ENCODE measurements around the gene TRPM6.

TRPM6 gene

GRCh38 chr9:74772121-74772520, 115.6 kb downstream of the TRPM6 start:
- no peak for DNase-seq

GRCh38 chr9:74771672-74772071, 116.0 kb downstream of the TRPM6 start:
- no peak for DNase-seq

DNA sequence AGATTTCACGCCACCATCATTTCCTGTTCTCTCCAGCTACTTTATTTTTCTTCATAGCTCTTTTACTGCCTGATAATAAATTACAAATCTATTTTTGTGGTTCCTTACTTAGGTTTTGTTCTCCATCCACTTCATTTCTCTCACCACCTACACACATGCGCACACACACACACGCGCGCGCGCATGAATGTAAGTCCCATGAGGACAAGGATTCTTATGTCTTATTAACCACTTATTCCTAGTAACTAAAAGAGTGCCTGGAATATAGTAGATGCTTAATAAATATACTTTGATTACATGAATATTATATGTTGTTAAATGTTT, 116.5 kb downstream of the TRPM6 start:
- DNase-seq, result no peak

DNA sequence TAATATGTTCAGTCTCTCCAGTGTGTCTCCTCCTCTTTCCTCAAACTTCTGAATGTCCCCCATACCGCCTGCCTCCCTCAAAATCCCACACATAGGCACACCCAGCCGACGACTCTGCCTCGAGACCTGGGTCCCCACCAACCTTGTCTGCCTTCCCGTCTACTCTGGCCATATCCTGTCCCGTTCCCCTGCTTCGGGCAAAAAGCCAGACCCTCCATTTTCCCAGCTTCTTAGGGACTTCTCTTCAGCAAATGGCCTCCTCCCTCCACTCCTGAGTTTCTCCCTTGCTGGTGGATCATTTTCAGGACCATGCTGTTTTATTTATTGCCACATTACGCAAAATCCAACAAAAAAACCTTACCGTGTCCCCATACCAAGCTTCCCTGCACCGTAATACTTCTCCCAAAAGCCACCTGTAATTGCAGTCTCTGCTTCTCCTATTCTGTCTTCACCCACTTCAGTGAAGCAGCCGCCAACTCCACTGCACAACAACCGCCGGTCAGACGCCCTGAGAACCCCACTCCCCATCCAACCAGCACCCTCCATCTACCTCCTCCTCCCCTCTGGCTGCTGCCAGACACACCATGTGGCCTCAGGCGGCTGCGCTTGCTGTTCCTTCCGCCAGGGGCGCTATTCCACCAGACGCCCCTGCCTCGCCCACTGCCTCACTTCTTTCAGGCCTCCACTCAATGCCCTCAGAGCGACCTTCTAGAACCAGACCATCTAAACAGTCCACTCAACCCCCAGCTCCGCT, 117.0 kb downstream of the TRPM6 start:
- peak; percentile 7 for DNase-seq

GRCh38 chr9:74765481-74765971, 122.2 kb downstream of the TRPM6 start:
- no peak for DNase-seq

- DNase-seq, result no peak
Measured at GRCh38 chr9:74762950-74763349, 124.8 kb downstream of the TRPM6 start.

- no peak for DNase-seq
Measured at GRCh38 chr9:74760031-74760700, 127.6 kb downstream of the TRPM6 start.

DNA sequence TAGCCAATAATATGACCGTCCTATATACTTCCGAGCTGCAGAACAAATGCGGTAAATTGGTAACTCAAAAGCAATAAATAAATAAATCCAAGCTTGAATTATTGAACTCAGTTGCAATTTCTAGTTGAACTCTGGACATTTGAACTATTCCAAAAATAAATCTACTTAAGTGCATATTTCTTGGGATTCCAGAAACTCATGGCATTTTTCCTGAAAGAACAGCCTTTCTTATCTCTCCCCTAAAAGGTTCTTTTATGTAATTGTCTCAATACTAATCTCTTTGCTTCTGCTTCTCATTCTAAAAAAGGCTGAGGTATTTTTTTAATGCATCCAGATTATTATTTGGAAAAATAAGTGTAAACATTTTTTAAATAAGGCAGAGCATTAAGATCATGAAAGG, 131.7 kb downstream of the TRPM6 start:
- DNase-seq, result no peak

GRCh38 chr9:74755355-74755754, 132.4 kb downstream of the TRPM6 start:
- DNase-seq, result no peak

- DNase-seq, result no peak
Measured at GRCh38 chr9:74753650-74754049, 134.1 kb downstream of the TRPM6 start.

GRCh38 chr9:74748966-74749365, 138.8 kb downstream of the TRPM6 start:
- no peak for DNase-seq

DNA sequence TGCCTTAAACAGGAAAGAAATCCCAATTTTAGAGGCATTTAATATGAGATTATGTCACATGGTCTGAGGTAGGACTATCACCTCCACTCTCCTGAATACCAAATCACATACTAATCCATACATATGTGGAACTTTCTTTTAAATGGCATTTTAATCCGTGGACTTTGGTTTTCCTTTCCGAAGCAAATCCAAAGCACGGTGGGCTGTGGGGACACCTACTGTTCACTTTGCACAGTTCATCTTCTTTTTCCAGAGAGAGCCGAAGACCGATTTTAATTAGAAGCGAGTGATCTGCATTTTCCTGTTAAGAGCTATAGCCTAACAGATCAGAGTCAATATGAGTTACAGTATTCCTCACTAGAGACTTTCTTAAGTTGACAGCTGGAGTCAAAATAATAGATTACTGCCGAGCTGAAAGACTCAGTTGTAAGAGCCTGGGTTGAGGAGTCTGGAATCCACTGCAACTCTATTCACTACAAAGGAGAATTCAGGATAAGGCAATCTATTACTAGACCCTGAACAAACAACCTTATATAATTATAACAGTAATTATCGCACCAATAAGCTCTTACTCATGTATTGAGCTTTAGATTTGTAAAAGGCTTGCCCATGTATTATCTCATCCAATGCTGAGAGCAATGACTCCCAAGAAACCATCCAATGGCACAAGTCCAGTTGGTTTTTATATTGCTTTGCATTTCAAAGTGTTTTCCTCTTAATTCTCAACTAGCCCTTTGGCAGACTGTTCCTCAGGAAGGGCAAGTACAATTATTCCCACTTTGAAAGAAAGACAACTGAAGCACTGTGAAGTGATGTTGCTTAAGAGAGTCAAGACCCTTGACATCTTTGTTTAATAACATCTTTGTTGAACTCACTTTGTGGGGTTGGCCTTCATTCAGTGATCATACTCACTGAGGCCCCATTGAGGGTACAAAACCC, 144.7 kb downstream of the TRPM6 start:
- peak; percentile 19 for DNase-seq

DNA sequence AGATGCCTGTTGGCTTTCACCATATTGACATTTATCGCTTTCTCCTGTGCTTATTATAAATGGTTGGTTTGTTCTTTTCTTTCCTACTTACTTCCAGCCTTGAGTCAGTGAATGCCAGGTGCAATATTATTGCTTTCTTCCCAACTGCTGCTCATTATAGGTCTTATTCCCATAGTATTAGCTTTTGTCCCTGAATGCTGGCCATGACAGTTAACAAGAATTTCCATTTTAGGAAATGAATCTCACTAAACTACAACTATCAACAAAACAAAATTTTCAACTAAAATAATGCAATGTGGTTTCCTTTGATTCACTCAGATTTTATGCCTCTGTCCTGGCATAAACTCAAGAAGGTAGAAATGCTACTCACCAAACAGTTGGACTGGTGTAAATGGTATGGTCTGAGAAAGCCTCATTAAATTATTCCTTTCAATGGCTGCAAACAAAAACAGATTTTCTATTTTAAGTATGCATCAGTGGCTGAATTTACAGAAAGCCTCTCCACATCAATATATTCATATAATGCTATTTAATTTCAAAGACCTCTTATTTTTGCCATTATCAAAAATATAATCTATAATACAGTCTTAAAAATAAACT, 145.4 kb downstream of the TRPM6 start:
- DNase-seq, result no peak

DNA sequence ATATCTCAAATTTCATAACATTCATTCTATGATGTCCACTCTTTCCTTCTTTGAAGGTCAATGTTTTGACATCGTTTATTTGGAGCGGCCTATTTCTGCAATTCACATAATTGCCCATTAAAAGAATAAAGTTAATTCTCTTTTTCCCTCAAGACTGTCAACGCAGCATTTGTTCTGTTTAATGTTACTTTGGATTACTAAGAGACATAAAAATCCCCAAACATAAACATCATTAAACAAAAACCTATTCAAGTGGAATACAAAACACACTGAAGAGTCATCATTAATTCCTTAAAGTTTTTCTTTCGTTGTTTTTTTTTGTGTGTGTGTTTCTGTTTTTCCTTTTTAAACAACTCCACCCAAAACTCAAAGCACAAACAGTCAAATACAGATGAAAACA, 151.1 kb downstream of the TRPM6 start:
- DNase-seq, result no peak

DNA sequence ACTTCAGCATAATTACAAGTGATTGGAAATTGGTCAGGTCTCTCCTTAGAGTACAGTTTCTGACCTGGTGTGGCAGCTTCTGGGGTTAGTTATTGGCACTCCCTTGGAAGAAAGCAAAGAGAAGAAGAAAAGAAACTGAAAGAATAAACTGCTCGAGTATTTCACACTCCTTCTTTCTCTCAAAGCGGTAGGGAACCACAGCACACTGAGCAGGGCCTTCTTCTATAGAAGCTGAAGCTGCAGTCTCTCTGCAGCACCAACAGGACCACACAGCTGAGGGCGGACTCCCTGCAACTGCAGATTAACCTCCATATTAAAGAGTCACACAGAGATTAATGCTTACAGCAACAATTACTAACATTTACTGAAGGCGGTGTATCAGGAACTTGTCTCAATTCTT, 152.0 kb downstream of the TRPM6 start:
- DNase-seq, result no peak

DNA sequence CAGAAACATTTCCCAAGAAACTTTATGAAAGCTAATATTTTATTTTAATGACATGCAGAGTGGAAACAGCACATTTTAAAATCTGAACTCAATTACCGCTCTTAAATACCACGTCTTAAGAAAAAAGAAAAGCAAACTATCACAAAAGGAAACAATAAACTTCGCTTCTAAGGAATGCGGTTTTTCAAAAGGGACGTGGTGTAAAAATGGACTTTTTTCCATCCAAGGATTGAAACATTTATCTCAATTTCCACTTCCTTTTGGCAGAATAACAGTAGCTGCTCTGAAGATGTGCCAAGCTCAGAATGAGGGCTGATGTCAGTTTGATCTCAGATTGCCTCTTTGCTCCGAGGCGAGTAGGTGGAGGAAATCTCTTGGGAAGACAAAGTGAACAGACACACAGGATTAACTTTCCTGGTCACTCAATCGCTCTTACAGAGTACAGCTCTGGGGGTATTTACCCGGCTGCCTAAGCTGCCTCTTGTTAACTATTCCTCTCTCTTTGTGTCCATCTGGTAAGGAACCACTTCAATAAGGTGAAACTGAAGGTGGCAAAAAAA, 158.5 kb downstream of the TRPM6 start:
- DNase-seq, result no peak

DNA sequence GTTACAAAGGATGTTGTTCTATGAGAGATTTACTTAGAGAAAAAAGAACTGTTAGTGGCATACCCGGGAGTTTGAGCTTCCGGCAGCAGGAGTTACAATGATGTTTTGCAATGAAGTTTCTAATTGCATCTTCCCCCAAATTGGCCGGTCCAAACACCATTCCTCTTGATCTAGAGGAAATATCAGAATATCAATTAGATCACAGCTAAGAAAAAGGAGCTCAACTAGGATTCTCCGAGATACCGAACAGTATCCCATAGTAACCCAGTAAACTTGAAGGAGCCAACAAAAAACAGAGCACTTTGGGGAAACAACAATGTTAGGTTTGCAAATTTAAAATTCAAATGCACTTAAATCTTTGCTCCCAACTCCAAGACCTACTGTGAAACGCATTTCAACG, 159.5 kb downstream of the TRPM6 start:
- no peak for DNase-seq

- DNase-seq, result no peak
Measured at GRCh38 chr9:74726581-74726980, 161.1 kb downstream of the TRPM6 start.

DNA sequence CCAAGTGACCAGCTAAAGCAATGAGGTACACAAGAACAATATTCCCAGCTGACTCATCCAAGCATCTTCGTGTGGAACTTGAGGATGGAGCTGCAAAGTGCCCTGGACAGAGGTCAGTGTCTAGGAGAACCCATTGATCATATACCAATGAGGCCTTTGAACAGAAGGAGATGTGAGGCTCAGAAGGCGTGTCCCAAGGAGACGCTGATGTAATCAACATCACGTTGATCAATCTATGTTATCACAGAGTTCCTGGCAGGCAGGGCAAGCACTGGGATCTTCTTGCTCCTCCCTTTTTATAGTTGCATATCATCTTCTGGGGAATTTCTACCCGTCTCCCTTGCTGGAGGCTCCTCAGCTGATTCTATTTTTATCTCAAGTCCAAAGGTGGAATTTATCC, 163.4 kb downstream of the TRPM6 start:
- no peak for DNase-seq

DNA sequence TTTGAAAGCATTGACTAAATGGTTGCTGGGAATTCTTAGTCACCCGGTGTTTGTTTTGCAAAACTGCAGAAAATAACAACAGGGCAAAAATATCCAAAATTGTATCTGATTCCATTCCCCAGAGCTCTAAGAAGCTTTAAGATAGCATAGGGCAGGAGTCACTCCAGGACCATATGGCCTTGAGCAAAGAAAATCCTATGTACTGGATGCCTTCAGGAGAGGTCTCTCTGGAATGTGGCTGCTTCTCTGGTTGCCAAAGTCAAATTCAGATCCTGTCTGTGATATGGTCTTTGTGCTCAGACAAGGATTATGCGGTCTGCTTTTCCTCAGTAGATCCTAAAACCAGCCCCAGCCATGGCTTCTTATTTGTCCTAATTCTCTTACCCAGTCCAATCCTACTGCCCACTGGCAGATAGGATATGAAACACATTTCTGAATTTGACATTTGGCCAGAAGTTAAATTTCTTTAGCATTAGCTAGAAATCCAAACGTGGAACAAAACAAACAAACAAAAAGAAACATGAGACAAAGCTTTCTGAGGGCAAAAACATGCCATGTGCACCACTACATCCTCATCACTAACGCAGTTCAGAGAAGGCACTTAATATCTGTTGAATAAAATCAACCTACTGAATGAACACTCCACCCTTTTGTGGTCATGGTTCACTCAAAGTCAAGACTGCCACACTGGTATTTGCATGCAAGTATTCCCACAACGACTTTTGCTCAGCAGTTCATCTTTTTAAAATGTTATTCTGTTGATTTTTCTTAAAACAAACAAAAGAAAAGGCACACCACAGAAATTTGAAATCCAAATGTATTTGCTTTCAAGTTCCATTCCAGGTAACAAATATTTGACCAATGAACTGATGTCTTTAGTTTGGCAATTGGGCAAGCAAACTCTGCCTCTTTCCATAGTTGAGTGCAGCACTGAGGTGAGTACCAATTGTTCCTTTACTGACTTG, 165.7 kb downstream of the TRPM6 start:
- no peak for DNase-seq

GRCh38 chr9:74719306-74719705, 168.4 kb downstream of the TRPM6 start:
- no peak for DNase-seq

- DNase-seq, result no peak
Measured at GRCh38 chr9:74718709-74719108, 169.0 kb downstream of the TRPM6 start.

Data from NCI-H1092 (cell line).